ENCODE measurements around the gene KMT5C. TPM values are rescaled to one million over a fixed set of nuclear protein-coding genes. Genes with fewer than 3 reads are reported as not detected.
A peak's percentile ranks its signal among the peaks of the same experiment; 100 is the strongest.

Gene KMT5C
- total RNA-seq, 2 donors from 2014 or later = 15.6 to 25.3 TPM

DNA sequence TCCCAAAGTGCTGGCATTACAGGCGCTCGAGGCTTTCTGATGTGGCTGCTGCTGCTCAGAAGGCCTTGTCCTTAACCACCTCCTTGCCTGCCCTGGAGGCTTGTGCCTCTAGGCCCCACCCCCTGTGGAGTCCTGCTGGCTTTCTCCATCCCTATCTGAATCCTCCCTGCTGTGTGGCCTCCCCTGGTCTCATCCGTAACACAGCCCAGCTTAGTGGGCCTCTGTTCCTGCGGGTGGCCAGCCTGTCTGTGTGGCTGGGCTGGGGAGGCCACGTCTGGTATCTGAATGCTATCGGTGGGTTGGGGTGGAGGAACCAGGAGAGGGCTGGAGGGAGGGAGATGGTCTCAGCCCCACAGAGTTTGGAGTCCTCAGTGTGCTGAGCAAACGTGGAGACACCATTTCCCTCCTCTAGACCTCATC is 50.8 kb downstream of the KMT5C start:
- H3K9me3 Mint-ChIP-seq = no peaks in the 10 kb centered on the region
- no peak for ATAC-seq (replicated peaks)
- no peaks in the 10 kb centered on the region for H3K27me3 Mint-ChIP-seq
- peak overlapping the region; percentile 75 for H3K27ac Mint-ChIP-seq
- H3K4me1 Mint-ChIP-seq = peaks cover 14% of the 10 kb centered on the region
- peaks cover 68% of the 10 kb centered on the region for H3K36me3 Mint-ChIP-seq (ENCODE audit: low read depth)
- peak overlapping the region; percentile 100 for H3K4me3 Mint-ChIP-seq

DNA sequence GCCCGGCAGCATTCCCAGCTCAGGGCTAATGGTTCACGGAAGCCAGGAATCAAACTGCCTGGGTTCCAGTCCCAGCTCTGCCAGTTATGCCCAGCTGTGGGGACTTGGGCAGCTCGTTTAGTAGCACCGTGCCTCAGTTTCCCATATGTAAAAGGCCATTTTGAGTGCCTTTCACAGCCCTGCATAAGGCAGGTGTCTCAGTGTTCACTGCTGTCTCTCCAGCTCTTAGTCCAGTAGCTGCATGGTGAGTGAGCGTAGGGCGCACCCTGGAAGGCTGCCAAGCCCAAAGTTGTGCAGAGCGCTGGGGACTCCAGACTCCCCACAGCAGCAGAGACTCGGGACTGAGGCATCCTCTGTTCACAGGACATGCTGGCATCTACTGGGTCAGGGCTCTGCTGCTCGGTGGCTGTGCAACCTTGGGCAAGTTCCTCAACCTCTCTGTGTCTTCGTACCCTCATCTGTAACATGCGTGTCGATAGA is 51.6 kb downstream of the KMT5C start:
- Mint-ChIP-seq H3K27me3 (no peaks in the 10 kb centered on the region), H3K27ac (peak overlapping the region; percentile 75), H3K36me3 (ENCODE audit: low read depth) (peaks cover 61% of the 10 kb centered on the region), H3K4me1 (peaks cover 14% of the 10 kb centered on the region), H3K9me3 (no peaks in the 10 kb centered on the region), H3K4me3 (no peak overlapping the region)
- ATAC-seq (replicated peaks) = no peak

DNA sequence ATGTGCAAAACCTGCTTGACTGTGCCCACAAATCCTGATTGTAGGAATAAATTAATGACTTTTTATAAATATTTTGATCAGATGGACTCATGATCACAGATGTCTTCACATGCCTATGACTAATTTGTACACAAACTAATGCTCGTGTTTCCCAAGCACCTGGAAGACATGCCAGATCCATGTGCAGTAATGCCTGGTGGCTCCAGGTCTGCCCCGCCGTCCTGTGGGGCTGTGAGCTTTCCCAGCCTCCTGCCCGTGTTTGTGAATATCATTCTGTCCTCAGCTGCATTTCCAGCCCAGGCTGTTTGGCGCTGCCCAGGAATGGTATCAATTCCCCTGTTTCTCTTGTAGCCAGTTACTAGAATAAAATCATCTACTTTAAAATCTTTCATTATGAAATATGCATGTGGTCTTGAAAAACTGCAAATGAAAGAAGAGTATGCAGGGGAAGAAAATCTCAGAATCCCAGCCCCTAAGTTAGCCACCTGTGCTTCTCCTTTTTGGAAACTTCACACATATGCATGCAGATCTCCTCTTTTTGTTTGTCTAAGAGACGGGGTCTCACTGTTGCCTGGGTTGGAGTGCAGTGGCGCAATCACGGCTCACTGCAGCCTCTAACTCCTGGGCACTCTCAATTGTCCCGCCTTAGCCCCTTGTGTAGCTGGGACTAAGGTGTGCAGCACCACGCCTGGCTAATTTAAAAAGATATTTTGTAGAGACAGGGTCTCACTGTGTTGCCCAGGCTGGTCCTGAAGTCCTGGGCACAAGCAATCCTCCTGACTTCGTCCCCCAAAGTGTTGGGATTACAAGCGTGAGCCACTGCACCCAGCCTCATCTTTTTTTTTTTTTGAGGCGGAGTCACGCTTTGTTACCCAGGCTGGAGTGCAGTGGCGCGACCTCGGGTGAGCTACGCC is 52.3 kb downstream of the KMT5C start:
- Mint-ChIP-seq H3K9me3 (no peaks in the 10 kb centered on the region), H3K27ac (no peak overlapping the region), H3K36me3 (ENCODE audit: low read depth) (peaks cover 54% of the 10 kb centered on the region), H3K27me3 (no peaks in the 10 kb centered on the region), H3K4me3 (no peak overlapping the region), H3K4me1 (peaks cover 10% of the 10 kb centered on the region)
- ATAC-seq (replicated peaks) = no peak

DNA sequence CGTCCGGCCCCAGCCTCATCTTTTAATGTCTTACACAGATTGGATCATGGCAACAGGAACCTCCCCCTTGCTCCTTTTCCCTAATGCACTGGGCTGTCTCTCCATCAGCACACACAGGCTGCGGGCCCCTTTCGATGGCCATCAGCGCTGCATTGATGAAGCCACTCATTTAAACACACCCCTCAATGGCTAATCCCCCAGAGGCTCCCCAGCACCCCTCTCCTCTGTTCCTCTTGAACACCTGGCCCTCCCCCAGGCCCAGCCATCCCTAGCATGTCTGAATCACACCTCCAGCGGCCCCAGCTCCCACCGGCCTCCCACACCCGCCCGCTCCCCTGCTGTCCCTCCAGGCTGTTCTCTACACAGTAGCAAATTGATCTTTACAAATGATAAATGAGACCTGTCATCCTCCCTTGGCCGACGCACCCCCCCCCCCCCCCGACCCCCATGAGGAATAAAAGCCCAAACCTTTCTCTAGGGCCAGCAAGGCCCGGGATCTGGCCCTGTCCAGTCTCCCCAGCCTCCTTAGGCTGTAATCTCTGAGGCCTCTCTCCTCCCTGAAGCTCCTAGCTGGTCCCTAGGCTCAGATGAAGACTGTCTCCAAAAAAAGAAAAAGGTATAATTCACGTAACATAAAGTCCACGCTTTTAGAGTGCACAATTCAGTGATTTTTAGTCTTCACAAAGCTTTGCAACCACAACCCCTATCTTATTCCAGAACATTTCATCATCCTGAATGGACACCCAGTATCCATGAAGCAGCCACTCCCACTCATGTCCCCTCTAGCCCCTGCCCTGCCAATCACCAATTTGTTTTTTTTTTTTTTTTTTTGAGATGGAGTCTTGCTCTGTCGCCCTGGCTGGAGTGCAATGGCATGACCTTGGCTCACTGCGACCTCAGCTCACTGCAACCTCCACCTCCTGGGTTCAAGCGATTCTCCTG is 53.4 kb downstream of the KMT5C start:
- Mint-ChIP-seq H3K27ac (no peak overlapping the region), H3K36me3 (ENCODE audit: low read depth) (peaks cover 42% of the 10 kb centered on the region), H3K4me1 (peaks cover 13% of the 10 kb centered on the region), H3K27me3 (no peaks in the 10 kb centered on the region), H3K9me3 (no peaks in the 10 kb centered on the region), H3K4me3 (no peak overlapping the region)
- no peak for ATAC-seq (replicated peaks)

Other genes starting within 250 kb of the KMT5C start
- gene PPP1R12C, start 222.2 kb upstream of the KMT5C start, total RNA-seq = 10 to 100 TPM; 74.5 to 94.8 TPM
- not detected for gene TNNT1, start 190.7 kb upstream of the KMT5C start, total RNA-seq
- gene TNNI3, start 182.1 kb upstream of the KMT5C start, total RNA-seq = not detected
- gene DNAAF3, start 173.3 kb upstream of the KMT5C start, total RNA-seq = under 1 TPM in 1 of 2 donors, not detected in 1; 0.35 TPM
- gene SYT5, start 159.6 kb upstream of the KMT5C start, total RNA-seq = not detected
- gene PTPRH, start 130.4 kb upstream of the KMT5C start, total RNA-seq = not detected
- gene TMEM86B, start 111.1 kb upstream of the KMT5C start, total RNA-seq = 10 to 100 TPM in 1 of 2 donors, 1 to 10 TPM in 1; 8.5 to 11.3 TPM
- 100 to 1,000 TPM; 156 to 319 TPM for gene PPP6R1, start 80.9 kb upstream of the KMT5C start, total RNA-seq
- gene HSPBP1, start 59.8 kb upstream of the KMT5C start, total RNA-seq = 10 to 100 TPM; 20.8 to 56.6 TPM
- gene BRSK1, start 55.9 kb upstream of the KMT5C start, total RNA-seq = 10 to 100 TPM in 1 of 2 donors, 1 to 10 TPM in 1; 6.3 to 13.7 TPM
- under 1 TPM; 0.39 to 0.56 TPM for gene TMEM150B, start 14.5 kb upstream of the KMT5C start, total RNA-seq
- gene COX6B2, start 14.8 kb downstream of the KMT5C start, total RNA-seq = under 1 TPM; 0.15 to 0.50 TPM
- gene GARIN5B, start 23.4 kb downstream of the KMT5C start, total RNA-seq = not detected
- under 1 TPM; 0.15 to 0.95 TPM for gene IL11, start 30.6 kb downstream of the KMT5C start, total RNA-seq
- gene TMEM190, start 37.0 kb downstream of the KMT5C start, total RNA-seq = not detected
- gene TMEM238, start 44.4 kb downstream of the KMT5C start, total RNA-seq = 10 to 100 TPM in 1 of 2 donors, 1 to 10 TPM in 1; 7.2 to 11.5 TPM
- 1,000 to 10,000 TPM; 2,155 to 2,438 TPM for gene RPL28, start 46.1 kb downstream of the KMT5C start, total RNA-seq
- 100 to 1,000 TPM; 183 to 343 TPM for gene UBE2S, start 67.9 kb downstream of the KMT5C start, total RNA-seq
- gene SHISA7, start 103.4 kb downstream of the KMT5C start, total RNA-seq = under 1 TPM in 1 of 2 donors, not detected in 1; 0.11 TPM
- 10 to 100 TPM; 21.2 to 39.5 TPM for gene ISOC2, start 121.8 kb downstream of the KMT5C start, total RNA-seq
- not detected for gene C19orf85, start 124.9 kb downstream of the KMT5C start, total RNA-seq
- 10 to 100 TPM; 11.1 to 11.3 TPM for gene ZNF628, start 136.7 kb downstream of the KMT5C start, total RNA-seq
- gene NAT14, start 145.3 kb downstream of the KMT5C start, total RNA-seq = 10 to 100 TPM in 1 of 2 donors, 1 to 10 TPM in 1; 7.1 to 12.3 TPM
- gene SSC5D, start 148.6 kb downstream of the KMT5C start, total RNA-seq = under 1 TPM; 0.41 to 0.69 TPM
- gene SBK2, start 197.3 kb downstream of the KMT5C start, total RNA-seq = not detected
- gene SBK3, start 205.7 kb downstream of the KMT5C start, total RNA-seq = not detected
- gene ZNF579, start 241.0 kb downstream of the KMT5C start, total RNA-seq = 1 to 10 TPM; 4.7 to 6.5 TPM

Data from activated T-helper 17 cell treated with anti-CD3 and anti-CD28 coated beads, Interleukin-2, amount 50 U/mL, for 72 hours (primary cell).